TTC549 (cell line): ENCODE results near the gene PTPRC.

Experiments used
- FAIRE-seq: peaks from 2 replicates; lab custom pipeline; 2012; peaks lifted over from hg19 to GRCh38; lab: Jason Lieb, UNC

PTPRC gene

GRCh38 chr1:198708761-198709525 is 70.1 kb downstream of the PTPRC start:
- no peak for FAIRE-seq

- no peak for FAIRE-seq
These were observed 73.0 kb downstream of the PTPRC start for GRCh38 chr1:198711837-198712236.

GRCh38 chr1:198713081-198713480 is 74.2 kb downstream of the PTPRC start:
- FAIRE-seq = no peak

- FAIRE-seq = no peak
These were observed 75.4 kb downstream of the PTPRC start for GRCh38 chr1:198714271-198714670.

GRCh38 chr1:198716051-198716450 is 77.2 kb downstream of the PTPRC start:
- no peak for FAIRE-seq

GRCh38 chr1:198717510-198717909 is 78.7 kb downstream of the PTPRC start:
- FAIRE-seq = no peak

- FAIRE-seq = no peak
These were observed 84.3 kb downstream of the PTPRC start for GRCh38 chr1:198723127-198723526.

GRCh38 chr1:198725090-198725489 is 86.2 kb downstream of the PTPRC start:
- no peak for FAIRE-seq

- no peak for FAIRE-seq
These were observed 87.6 kb downstream of the PTPRC start for GRCh38 chr1:198726455-198726854.

- no peak for FAIRE-seq
These were observed 90.5 kb downstream of the PTPRC start for GRCh38 chr1:198729195-198729863.

- peak; percentile 38 for FAIRE-seq
These were observed 92.1 kb downstream of the PTPRC start for GRCh38 chr1:198730952-198731351.

GRCh38 chr1:198734323-198735008 is 95.6 kb downstream of the PTPRC start:
- FAIRE-seq = no peak

- FAIRE-seq = no peak
These were observed 102.9 kb downstream of the PTPRC start for GRCh38 chr1:198741744-198742143.

- FAIRE-seq = no peak
These were observed 108.3 kb downstream of the PTPRC start for GRCh38 chr1:198747127-198747526.

- FAIRE-seq = no peak
These were observed 110.4 kb downstream of the PTPRC start for GRCh38 chr1:198749279-198749678.

GRCh38 chr1:198750081-198750480 is 111.2 kb downstream of the PTPRC start:
- peak; percentile 82 for FAIRE-seq

GRCh38 chr1:198751741-198752140 is 112.9 kb downstream of the PTPRC start:
- no peak for FAIRE-seq

- no peak for FAIRE-seq
These were observed 115.8 kb downstream of the PTPRC start for GRCh38 chr1:198754670-198755069.

GRCh38 chr1:198755715-198756114 is 116.9 kb downstream of the PTPRC start:
- no peak for FAIRE-seq

GRCh38 chr1:198756470-198756869 is 117.6 kb downstream of the PTPRC start:
- peak; percentile 93 for FAIRE-seq

- no peak for FAIRE-seq
These were observed 123.2 kb downstream of the PTPRC start for GRCh38 chr1:198761859-198762616.

GRCh38 chr1:198763298-198763714 is 124.5 kb downstream of the PTPRC start:
- FAIRE-seq = no peak
